Endothelial cell of umbilical vein (primary cell): ENCODE results near the gene PLXNB3.

Experiments used
- EZH2 ChIP-seq: IDR thresholded peaks from 2 replicates; pipeline ENCODE4 v1.6.1; 2012; ENCODE audit warnings: borderline replicate concordance, low read depth, mild to moderate bottlenecking, moderate library complexity, low read length, inconsistent platforms; ENCODE audit not compliant: severe bottlenecking
- FOS ChIP-seq: IDR thresholded peaks from 2 replicates; pipeline ENCODE4 v1.6.1; 2011; ENCODE audit warnings: mild to moderate bottlenecking, low read length, moderate library complexity, borderline replicate concordance; ENCODE audit not compliant: insufficient read depth
- GATA2 ChIP-seq: IDR thresholded peaks from 2 replicates; pipeline ENCODE4 v1.7.0; 2011; ENCODE audit warnings: low read depth, mild to moderate bottlenecking, moderate library complexity, mixed read lengths, low read length; ENCODE audit not compliant: insufficient read length, insufficient read depth
- JUN ChIP-seq: IDR thresholded peaks from 2 replicates; pipeline ENCODE4 v1.6.1; 2011; ENCODE audit warnings: borderline replicate concordance, low read depth; ENCODE audit not compliant: insufficient read length, insufficient read depth
- MAX ChIP-seq: IDR thresholded peaks from 2 replicates; pipeline ENCODE4 v1.6.1; 2011; ENCODE audit not compliant: insufficient read depth, insufficient read length
- MYC ChIP-seq: IDR thresholded peaks from one replicate; pipeline ENCODE4 v1.6.1; 2011; ENCODE audit warnings: mild to moderate bottlenecking, low read depth, low read length
- POLR2A ChIP-seq: IDR thresholded peaks from 2 replicates; pipeline ENCODE4 v1.6.1; 2012; ENCODE audit warnings: low read depth, mild to moderate bottlenecking, control low read depth, low read length
- POLR2AphosphoS5 ChIP-seq: IDR thresholded peaks from 2 replicates; pipeline ENCODE4 v1.6.1; 2012; ENCODE audit warnings: low read depth, mild to moderate bottlenecking, control low read depth, low read length, moderate library complexity; ENCODE audit not compliant: insufficient read depth
- TF ChIP-seq, protein P1 (sequence below), 2 donors: IDR thresholded peaks; 1 replicate in 1 of 2; 2 replicates in 1 of 2; pipeline ENCODE4 v1.5.1; 2011; ENCODE audit warnings: low read length in 2 of 2, mild to moderate bottlenecking in 2 of 2, moderate library complexity in 2 of 2, control low read depth in 1 of 2, inconsistent platforms in 1 of 2, low read depth in 1 of 2; ENCODE audit not compliant: insufficient read depth in 1 of 2; ENCODE audit errors: extremely low read depth in 1 of 2

DNA sequence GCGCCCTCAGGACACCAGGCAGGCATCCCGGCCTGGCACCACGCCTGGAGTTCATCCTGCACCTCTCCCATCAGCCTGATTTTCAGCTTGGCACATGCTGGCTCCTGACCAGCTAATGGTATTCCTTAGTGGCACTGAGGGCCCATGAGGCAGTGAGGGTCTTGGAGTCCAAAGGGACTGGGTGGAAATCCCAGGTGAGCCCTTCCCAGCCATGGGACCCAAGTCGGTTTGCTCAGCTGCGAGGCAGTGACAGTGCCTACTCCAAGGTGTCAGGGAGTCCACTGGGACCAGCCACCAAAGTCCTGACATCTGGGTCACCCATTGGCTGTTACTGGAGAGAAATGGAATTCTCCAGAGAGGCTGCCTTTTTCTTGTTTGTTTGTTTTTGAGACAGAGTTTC lies 35.3 kb downstream of the PLXNB3 start:
- TF ChIP-seq POLR2A, result no peak
- TF ChIP-seq MAX, result no peak
- TF ChIP-seq, protein P1, sequence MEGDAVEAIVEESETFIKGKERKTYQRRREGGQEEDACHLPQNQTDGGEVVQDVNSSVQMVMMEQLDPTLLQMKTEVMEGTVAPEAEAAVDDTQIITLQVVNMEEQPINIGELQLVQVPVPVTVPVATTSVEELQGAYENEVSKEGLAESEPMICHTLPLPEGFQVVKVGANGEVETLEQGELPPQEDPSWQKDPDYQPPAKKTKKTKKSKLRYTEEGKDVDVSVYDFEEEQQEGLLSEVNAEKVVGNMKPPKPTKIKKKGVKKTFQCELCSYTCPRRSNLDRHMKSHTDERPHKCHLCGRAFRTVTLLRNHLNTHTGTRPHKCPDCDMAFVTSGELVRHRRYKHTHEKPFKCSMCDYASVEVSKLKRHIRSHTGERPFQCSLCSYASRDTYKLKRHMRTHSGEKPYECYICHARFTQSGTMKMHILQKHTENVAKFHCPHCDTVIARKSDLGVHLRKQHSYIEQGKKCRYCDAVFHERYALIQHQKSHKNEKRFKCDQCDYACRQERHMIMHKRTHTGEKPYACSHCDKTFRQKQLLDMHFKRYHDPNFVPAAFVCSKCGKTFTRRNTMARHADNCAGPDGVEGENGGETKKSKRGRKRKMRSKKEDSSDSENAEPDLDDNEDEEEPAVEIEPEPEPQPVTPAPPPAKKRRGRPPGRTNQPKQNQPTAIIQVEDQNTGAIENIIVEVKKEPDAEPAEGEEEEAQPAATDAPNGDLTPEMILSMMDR (IDR thresholded peaks at IDR 0.05; ENCODE audit: extremely low read depth in 1 of 2, insufficient read depth in 1 of 2, low read depth in 1 of 2, low read length in 2 of 2), result no peak
- TF ChIP-seq EZH2, result no peak
- TF ChIP-seq POLR2AphosphoS5, result no peak
- TF ChIP-seq FOS, result no peak
- no peak for TF ChIP-seq JUN
- TF ChIP-seq MYC, result no peak
- TF ChIP-seq GATA2, result no peak
